Measurements from ENCODE around the gene AP4B1.

- TF ChIP-seq CTCF (IDR thresholded peaks at IDR 0.05) (no peak), POLR2AphosphoS5 (IDR thresholded peaks at IDR 0.05) (no peak)
These were observed 32.2 kb downstream of the AP4B1 start for GRCh38 chr1:113872219-113872935.
